Activated T-cell treated with anti-CD3 and anti-CD28 coated beads, Interleukin-2, amount 50 U/mL, for 4 hours (primary cell): Measurements from ENCODE around the gene SH3PXD2B. TPM values are rescaled to one million over a fixed set of nuclear protein-coding genes. Genes with fewer than 3 reads are reported as not detected.

Experiments used
- ATAC-seq, 2 donors: fragments of 200-7000 bp; cut with Tn5 transposase; one replicate each; pipeline ENCODE4 v1.10.0; 2021
- DNase-seq: peaks from one replicate; pipeline ENCODE4 v3.0.0-alpha.2; 2020
- H3K27me3 Mint-ChIP-seq: one replicate; pipeline ENCODE4 v1.8.0; 2021; ENCODE audit warnings: low read depth, mixed read lengths
- H3K36me3 Mint-ChIP-seq: one replicate; pipeline ENCODE4 v1.8.0; 2022; ENCODE audit warnings: mixed read lengths; ENCODE audit not compliant: insufficient read depth
- H3K4me1 Mint-ChIP-seq: one replicate; pipeline ENCODE4 v1.8.0; 2021; ENCODE audit warnings: low read depth, mixed read lengths
- H3K4me3 Mint-ChIP-seq: one replicate; pipeline ENCODE4 v1.8.0; 2021; ENCODE audit warnings: mild to moderate bottlenecking, moderate library complexity, mixed read lengths
- H3K9me3 Mint-ChIP-seq: one replicate; pipeline ENCODE4 v1.8.0; 2021; ENCODE audit warnings: mixed read lengths
- total RNA-seq, 3 donors: library from RNA; stranded (reverse); gene quantifications; one replicate each; pipeline ENCODE4 v1.2.1, GENCODE V29; 2021

SH3PXD2B gene
- total RNA-seq, 3 donors from 2014 or later = 0.21 to 0.96 (median 0.92) TPM

DNA sequence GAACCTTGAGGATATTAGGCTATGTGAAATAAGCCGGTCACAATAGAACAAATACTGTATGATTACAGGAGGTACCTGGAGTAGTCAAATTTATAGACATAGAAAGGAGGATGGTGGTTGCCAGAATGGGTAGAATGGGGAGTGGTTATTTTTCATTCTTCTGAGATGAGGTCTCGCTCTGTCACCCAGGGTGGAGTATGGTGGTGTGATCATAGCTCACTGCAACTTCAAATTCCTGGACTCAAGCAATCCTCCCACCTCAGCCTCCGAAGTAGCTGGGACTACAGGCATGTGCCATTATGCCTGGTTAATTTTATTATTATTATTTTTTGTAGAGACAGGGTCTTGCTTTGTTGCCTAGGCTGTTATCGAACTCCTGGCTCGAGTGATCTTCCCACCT lies 27.1 kb downstream of the SH3PXD2B start:
- Mint-ChIP-seq H3K27me3 (peaks cover 10% of the 10 kb centered on the region), H3K4me1 (no peaks in the 10 kb centered on the region), H3K4me3 (no peak overlapping the region), H3K9me3 (no peaks in the 10 kb centered on the region), H3K36me3 (peaks cover 1% of the 10 kb centered on the region)
- no peak for DNase-seq
- no peak for ATAC-seq

DNA sequence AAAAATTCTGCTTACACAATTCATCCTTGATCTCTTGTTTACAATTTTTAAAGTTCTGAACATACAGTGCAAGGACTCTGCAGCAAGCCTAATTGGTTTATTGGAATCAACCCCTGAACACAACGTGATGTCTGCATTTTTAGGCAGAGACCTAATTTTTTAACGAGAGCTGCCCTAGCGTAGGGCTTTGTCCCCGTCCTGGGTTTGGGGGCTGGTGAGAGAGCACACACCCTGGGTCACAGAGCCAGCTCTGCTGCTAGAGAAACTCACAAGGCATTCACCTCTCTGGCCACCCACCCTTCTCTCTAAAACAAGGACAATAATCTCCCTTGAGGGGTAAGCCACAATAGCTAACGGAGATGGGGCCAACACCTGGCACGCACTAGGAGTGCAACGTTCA lies 28.2 kb downstream of the SH3PXD2B start:
- H3K4me1 Mint-ChIP-seq = no peaks in the 10 kb centered on the region
- no peak for ATAC-seq
- no peaks in the 10 kb centered on the region for H3K9me3 Mint-ChIP-seq
- peaks cover 1% of the 10 kb centered on the region for H3K36me3 Mint-ChIP-seq
- no peak overlapping the region for H3K4me3 Mint-ChIP-seq
- H3K27me3 Mint-ChIP-seq = peaks cover 10% of the 10 kb centered on the region
- DNase-seq = no peak

- ATAC-seq = no peak
- Mint-ChIP-seq H3K36me3 (peaks cover 1% of the 10 kb centered on the region), H3K27me3 (peaks cover 10% of the 10 kb centered on the region), H3K4me3 (no peak overlapping the region), H3K4me1 (peaks cover 2% of the 10 kb centered on the region), H3K9me3 (no peaks in the 10 kb centered on the region)
- DNase-seq = no peak
Measured at GRCh38 chr5:172425402-172425801, 28.9 kb downstream of the SH3PXD2B start.

DNA sequence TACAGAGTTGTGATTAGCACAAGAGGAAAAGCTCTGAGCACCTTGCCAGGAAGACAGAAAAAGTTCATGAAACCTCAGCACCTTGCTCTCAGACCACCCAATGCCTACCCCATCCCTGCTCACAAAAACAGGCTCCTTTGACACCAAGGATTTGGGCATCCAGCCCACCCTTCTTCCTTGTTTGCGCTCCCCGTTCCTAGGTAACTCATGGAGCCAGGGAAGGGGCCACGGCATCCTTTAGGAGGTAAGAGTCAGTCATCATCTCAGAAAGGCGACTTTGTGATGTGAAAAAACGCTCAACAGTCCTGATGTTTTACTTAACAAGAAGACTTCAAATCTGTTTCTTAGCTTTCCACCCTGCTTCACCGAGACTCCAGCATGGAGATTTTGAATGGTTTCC lies 29.5 kb downstream of the SH3PXD2B start:
- DNase-seq (no peak), ATAC-seq (no peak)
- Mint-ChIP-seq H3K4me1 (peaks cover 4% of the 10 kb centered on the region), H3K27me3 (peaks cover 10% of the 10 kb centered on the region), H3K36me3 (peaks cover 1% of the 10 kb centered on the region), H3K4me3 (no peak overlapping the region), H3K9me3 (no peaks in the 10 kb centered on the region)

- Mint-ChIP-seq H3K9me3 (no peaks in the 10 kb centered on the region), H3K27me3 (peaks cover 10% of the 10 kb centered on the region), H3K4me1 (peaks cover 4% of the 10 kb centered on the region), H3K4me3 (no peak overlapping the region), H3K36me3 (peaks cover 1% of the 10 kb centered on the region)
- ATAC-seq (no peak), DNase-seq (no peak)
Measured at GRCh38 chr5:172424111-172424490, 30.2 kb downstream of the SH3PXD2B start.

DNA sequence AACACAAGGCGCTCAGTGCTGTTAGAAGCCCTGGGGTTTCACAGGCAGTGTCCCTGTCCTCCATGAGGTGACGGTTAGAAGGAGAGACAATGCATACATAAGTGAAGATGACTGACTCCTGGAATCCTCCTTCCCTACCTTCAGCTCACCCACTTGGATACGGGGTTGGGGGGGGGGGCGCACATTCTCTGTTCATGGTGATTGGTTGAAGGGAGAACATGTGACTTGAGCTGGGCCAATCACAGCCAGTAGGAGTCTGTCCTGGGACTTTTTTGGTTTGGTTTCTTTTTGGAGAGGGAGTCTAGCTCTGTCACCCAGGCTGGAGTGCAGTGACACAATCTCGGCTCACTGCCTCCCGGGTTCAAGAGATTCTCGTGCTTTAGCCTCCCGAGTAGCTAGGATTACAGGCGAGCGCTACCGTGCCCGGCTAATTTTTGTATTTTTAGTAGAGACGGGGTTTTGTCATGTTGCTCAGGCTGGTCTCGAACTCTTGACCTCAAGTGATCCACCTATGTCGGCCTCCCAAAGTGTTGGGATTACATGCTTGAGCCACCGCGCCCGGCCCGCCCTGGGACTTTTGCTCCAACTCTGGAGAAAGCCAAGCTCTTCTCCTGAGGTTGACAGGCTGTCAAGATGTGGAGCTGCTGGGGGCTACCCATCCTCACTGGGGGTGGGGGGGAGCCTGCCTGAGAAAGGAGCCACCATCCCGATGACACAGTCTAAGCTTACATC lies 30.8 kb downstream of the SH3PXD2B start:
- H3K27me3 Mint-ChIP-seq = peaks cover 10% of the 10 kb centered on the region
- no peaks in the 10 kb centered on the region for H3K9me3 Mint-ChIP-seq
- peaks cover 4% of the 10 kb centered on the region for H3K4me1 Mint-ChIP-seq
- ATAC-seq = no peak
- H3K36me3 Mint-ChIP-seq = peaks cover 1% of the 10 kb centered on the region
- no peak overlapping the region for H3K4me3 Mint-ChIP-seq
- DNase-seq = no peak

- DNase-seq = no peak
- Mint-ChIP-seq H3K27me3 (peaks cover 12% of the 10 kb centered on the region), H3K36me3 (peaks cover 1% of the 10 kb centered on the region), H3K4me1 (peaks cover 4% of the 10 kb centered on the region), H3K9me3 (no peaks in the 10 kb centered on the region), H3K4me3 (no peak overlapping the region)
- no peak for ATAC-seq
Measured at GRCh38 chr5:172422255-172422654, 32.1 kb downstream of the SH3PXD2B start.

DNA sequence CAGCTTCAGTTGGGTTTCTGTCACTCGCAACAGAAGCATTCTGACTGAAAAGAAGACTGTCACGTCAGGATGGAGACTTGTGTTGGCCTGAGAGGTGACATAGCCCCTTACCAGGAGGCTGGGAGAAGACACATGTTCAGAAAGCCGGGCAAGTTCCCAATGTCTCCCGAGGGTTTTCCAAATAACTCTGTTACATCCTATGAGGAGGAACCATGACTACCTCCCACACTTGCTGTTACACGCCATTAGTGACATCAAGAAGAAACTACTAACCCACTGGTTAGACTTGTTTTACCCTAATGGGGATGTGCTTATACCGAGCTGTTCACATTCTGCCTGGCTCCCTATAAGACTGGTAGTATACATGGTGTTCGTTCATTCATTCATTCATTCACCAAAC lies 33.3 kb downstream of the SH3PXD2B start:
- peaks cover 4% of the 10 kb centered on the region for H3K4me1 Mint-ChIP-seq
- H3K4me3 Mint-ChIP-seq = no peak overlapping the region
- ATAC-seq (no peak), DNase-seq (no peak)
- H3K27me3 Mint-ChIP-seq = peaks cover 12% of the 10 kb centered on the region
- no peaks in the 10 kb centered on the region for H3K9me3 Mint-ChIP-seq
- H3K36me3 Mint-ChIP-seq = peaks cover 1% of the 10 kb centered on the region

GRCh38 chr5:172420235-172420939 lies 33.9 kb downstream of the SH3PXD2B start:
- H3K4me3 Mint-ChIP-seq = no peak overlapping the region
- ATAC-seq = no peak

DNA sequence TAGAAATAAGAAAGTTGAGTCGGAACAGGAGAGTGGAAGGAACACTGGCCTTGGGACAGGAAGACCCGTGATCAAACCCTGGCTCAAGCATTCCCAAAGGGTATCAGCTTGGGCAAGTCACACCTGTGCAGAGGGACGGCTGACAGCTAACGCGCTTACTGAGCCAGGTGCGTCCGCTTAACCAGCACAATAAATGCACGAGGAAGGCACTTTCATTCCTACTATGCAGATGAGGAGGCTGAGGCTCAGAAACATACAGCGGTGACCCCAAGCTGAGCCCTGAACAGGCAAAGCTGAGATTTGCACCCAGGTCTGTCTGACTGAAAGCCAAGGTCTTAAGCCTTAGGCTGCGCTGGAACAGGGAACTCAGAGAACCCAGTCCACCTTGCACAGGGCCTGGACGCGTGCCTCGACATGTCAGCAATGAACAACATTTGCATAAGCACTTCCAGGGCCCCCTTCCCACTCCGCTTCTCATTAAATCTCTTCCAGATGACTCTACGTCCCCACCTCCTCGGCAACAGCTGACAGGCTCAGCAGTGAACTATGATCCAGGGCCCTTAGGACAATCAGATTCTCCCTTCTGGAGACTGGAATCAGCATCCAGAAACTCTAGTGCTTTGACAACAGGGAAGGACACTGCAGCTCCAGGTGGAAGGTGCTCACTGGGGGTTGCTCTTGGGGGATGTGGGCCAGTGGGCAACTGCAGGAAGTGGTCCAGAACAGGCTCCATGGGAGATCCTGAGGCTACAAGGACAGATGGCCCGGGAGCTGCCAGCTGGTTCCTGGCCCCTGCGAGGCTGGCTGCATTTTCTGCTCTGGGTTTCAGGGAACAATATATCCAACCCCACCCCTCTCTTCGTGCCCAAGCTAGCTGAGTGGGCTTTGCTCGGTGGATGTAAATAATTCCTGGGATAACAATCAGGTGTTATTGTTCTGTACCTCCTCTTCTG lies 35.2 kb downstream of the SH3PXD2B start:
- no peak for ATAC-seq

More at GRCh38 chr5:172420235-172420939, 33.9 kb downstream of the SH3PXD2B start:
- Mint-ChIP-seq H3K4me1 (peaks cover 4% of the 10 kb centered on the region), H3K27me3 (peaks cover 10% of the 10 kb centered on the region), H3K9me3 (no peaks in the 10 kb centered on the region), H3K36me3 (peaks cover 1% of the 10 kb centered on the region)
- no peak for DNase-seq

DNA sequence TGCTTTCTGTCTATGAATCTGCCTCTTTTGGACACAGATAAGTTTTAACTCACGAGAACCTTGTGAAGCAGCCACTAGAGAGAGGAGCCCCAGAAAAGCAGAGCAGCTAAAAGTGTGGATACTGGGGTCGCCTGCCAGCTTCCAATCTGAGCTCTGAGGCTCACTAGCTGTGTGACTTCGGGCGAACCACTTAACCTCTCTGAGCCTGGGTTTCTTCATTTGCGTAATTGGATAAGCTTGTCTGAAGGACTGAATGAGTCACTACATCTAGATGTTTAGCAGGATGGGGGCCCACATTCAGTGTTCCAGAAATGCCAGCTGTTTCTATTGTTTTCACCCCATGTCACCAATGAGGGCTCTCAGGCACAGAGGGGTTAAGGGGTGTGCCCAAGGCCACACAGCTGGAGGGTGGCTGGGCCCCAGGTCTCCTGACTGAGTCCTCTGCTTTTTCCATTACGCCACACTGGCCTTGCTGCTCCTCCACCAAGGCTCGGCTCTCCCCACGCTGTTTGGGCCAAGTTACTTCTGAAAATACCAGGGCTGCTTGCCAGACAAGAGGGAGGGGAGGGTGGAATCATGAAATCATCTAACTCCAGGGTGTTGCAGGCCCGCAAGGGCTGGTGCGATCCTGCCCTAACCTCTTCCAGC lies 36.2 kb downstream of the SH3PXD2B start:
- ATAC-seq = no peak
- Mint-ChIP-seq H3K27me3 (peaks cover 6% of the 10 kb centered on the region), H3K9me3 (no peaks in the 10 kb centered on the region), H3K4me1 (peaks cover 6% of the 10 kb centered on the region), H3K36me3 (peaks cover under 1% of the 10 kb centered on the region), H3K4me3 (no peak overlapping the region)
- no peak for DNase-seq

More for the DNA sequence above, 35.2 kb downstream of the SH3PXD2B start:
- H3K36me3 Mint-ChIP-seq = peaks cover 1% of the 10 kb centered on the region
- no peaks in the 10 kb centered on the region for H3K9me3 Mint-ChIP-seq
- H3K27me3 Mint-ChIP-seq = peaks cover 6% of the 10 kb centered on the region
- no peak overlapping the region for H3K4me3 Mint-ChIP-seq
- H3K4me1 Mint-ChIP-seq = peaks cover 4% of the 10 kb centered on the region
- DNase-seq = no peak

DNA sequence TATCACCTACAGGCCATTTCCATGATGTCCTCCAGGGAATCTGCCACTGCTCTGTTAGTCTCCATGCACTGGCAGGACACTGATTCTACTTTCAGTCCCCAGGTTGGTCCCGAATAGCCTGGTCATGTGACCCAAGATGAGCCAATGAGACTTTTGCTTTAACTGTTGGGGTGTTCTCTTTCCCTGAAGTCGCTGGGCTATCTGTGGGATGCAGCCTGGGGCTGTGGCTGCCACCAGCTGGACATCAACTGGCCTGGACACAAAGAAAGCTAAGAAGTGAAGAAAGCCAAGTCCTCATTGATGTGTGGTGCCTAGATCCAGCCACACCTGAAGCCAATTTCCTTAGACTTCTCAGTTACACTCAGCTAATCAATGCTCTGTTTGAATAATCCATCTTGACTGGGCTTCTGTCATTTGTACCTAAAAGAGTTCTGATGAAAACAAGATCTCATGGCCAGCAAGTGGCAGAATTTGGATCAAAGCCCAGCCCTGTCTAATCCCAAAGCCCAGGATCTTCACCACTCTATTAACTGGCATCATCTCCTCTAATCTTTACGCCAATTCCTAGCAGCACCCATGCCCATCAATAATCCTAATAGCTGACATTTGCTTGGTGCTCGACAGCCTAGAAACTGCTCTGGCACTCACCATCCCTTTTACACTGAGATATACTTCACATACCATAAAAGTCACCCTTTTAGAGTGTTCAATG lies 37.0 kb downstream of the SH3PXD2B start:
- Mint-ChIP-seq H3K4me3 (no peak overlapping the region), H3K27me3 (peaks cover 6% of the 10 kb centered on the region), H3K4me1 (peaks cover 12% of the 10 kb centered on the region), H3K36me3 (no peaks in the 10 kb centered on the region), H3K9me3 (no peaks in the 10 kb centered on the region)
- no peak for ATAC-seq
- no peak for DNase-seq
